Neural cell (in vitro differentiated cells): Measurements from ENCODE around the gene SLX4. TPM values are rescaled to one million over a fixed set of nuclear protein-coding genes. Genes with fewer than 3 reads are reported as not detected.

Source experiments
- H2AFZ ChIP-seq: fragments of 200-600, 300-800 bp; sonication (generic), shearing (Covaris generic); 2 replicates; pipeline ENCODE4 v1.6.0; 2014; ENCODE audit warnings: low read depth, mild to moderate bottlenecking, antibody characterized with exemption, low read length, moderate library complexity
- H3F3A ChIP-seq: fragments of 200-600 bp; shearing (Covaris generic); 2 replicates; pipeline ENCODE4 v1.6.1; 2016; ENCODE audit warnings: mild to moderate bottlenecking, moderate library complexity, mixed read lengths, antibody characterized with exemption, low read length; ENCODE audit not compliant: insufficient read depth, poor library complexity, severe bottlenecking
- H3K27ac ChIP-seq: fragments of 200-600, 300-800 bp; sonication (generic), shearing (Covaris generic); 2 replicates; pipeline ENCODE4 v1.5.1; 2014; ENCODE audit warnings: mild to moderate bottlenecking, low read length, moderate library complexity
- H3K27me3 ChIP-seq: fragments of 300-800, 200-600 bp; sonication (generic), shearing (Covaris generic); 2 replicates; pipeline ENCODE4 v1.6.0; 2014; ENCODE audit warnings: mild to moderate bottlenecking, low read depth, low read length, moderate library complexity; ENCODE audit not compliant: insufficient read depth
- H3K36me3 ChIP-seq: fragments of 300-800, 200-600 bp; sonication (generic), shearing (Covaris generic); 2 replicates; pipeline ENCODE4 v1.5.1; 2014; ENCODE audit warnings: mild to moderate bottlenecking, antibody characterized with exemption, low read length, moderate library complexity; ENCODE audit not compliant: insufficient read depth
- H3K4me2 ChIP-seq: fragments of 300-800, 200-600 bp; sonication (generic), shearing (Covaris generic); 2 replicates; pipeline ENCODE4 v1.6.0; 2014; ENCODE audit warnings: mild to moderate bottlenecking, low read length
- H3K4me3 ChIP-seq: fragments of 300-800, 200-600 bp; sonication (generic), shearing (Covaris generic); 2 replicates; pipeline ENCODE4 v1.5.1; 2014; ENCODE audit warnings: mild to moderate bottlenecking, low read length, moderate library complexity
- H3K79me2 ChIP-seq: fragments of 200-600 bp; shearing (Covaris generic); replicated peaks from 2 replicates; pipeline ENCODE4 v1.6.0; 2014; ENCODE audit warnings: mild to moderate bottlenecking, low read length, moderate library complexity; ENCODE audit not compliant: insufficient read depth
- H3K9ac ChIP-seq: fragments of 300-800, 200-600 bp; sonication (generic), shearing (Covaris generic); 2 replicates; pipeline ENCODE4 v1.6.1; 2016; ENCODE audit warnings: mild to moderate bottlenecking, low read length, mixed read lengths
- H3K9me2 ChIP-seq: fragments of 200-600 bp; shearing (Covaris generic); 2 replicates; pipeline ENCODE4 v1.6.1; 2016; ENCODE audit warnings: mild to moderate bottlenecking, low read length, mixed read lengths; ENCODE audit not compliant: insufficient read depth
- H3K9me3 ChIP-seq: fragments of 200-600, 300-800 bp; sonication (generic), shearing (Covaris generic); 2 replicates; pipeline ENCODE4 v1.6.1; 2016; ENCODE audit warnings: mild to moderate bottlenecking, mixed run types, low read length, moderate library complexity, mixed read lengths
- H4K20me1 ChIP-seq: fragments of 200-600 bp; shearing (Covaris generic); 2 replicates; pipeline ENCODE4 v1.6.1; 2016; ENCODE audit warnings: mild to moderate bottlenecking, mixed run types; ENCODE audit not compliant: insufficient read depth
- CTCF ChIP-seq: fragments of 450-650 bp; IDR thresholded peaks from 2 replicates; pipeline ENCODE4 v1.5.1; 2014; ENCODE audit warnings: antibody characterized with exemption, mild to moderate bottlenecking, moderate library complexity; ENCODE audit not compliant: poor library complexity, severe bottlenecking
- EP300 ChIP-seq: fragments of 450-650 bp; conservative IDR thresholded peaks from 2 replicates; pipeline ENCODE4 v1.6.1; 2014; ENCODE audit warnings: antibody characterized with exemption, mild to moderate bottlenecking, moderate library complexity; ENCODE audit not compliant: poor library complexity, severe bottlenecking
- EZH2 ChIP-seq: fragments of 200-600, 300-800 bp; shearing (Covaris generic), sonication (generic); IDR thresholded peaks from 2 replicates; pipeline ENCODE4 v1.6.1; 2014; ENCODE audit warnings: antibody characterized with exemption, low read length, borderline replicate concordance, mild to moderate bottlenecking; ENCODE audit not compliant: insufficient read depth, poor library complexity, severe bottlenecking
- MXI1 ChIP-seq: fragments of 450-650 bp; conservative IDR thresholded peaks from 2 replicates; pipeline ENCODE4 v1.6.1; 2014; ENCODE audit warnings: antibody characterized with exemption, mild to moderate bottlenecking; ENCODE audit not compliant: poor library complexity, severe bottlenecking
- POLR2AphosphoS5 ChIP-seq: IDR thresholded peaks from 2 replicates; pipeline ENCODE4 v1.6.1; 2012
- RAD21 ChIP-seq: fragments of 450-650 bp; conservative IDR thresholded peaks from 2 replicates; pipeline ENCODE4 v1.6.1; 2014; ENCODE audit warnings: antibody characterized with exemption, mild to moderate bottlenecking, moderate library complexity
- REST ChIP-seq: IDR thresholded peaks from 2 replicates; pipeline ENCODE4 v1.6.1; 2012; ENCODE audit warnings: borderline replicate concordance
- SMC3 ChIP-seq: fragments of 450-650 bp; conservative IDR thresholded peaks from 2 replicates; pipeline ENCODE4 v1.6.1; 2014; ENCODE audit warnings: antibody characterized with exemption, mild to moderate bottlenecking, moderate library complexity; ENCODE audit not compliant: poor library complexity
- TAF1 ChIP-seq: IDR thresholded peaks from 2 replicates; pipeline ENCODE4 v1.6.1; 2012; ENCODE audit warnings: low read depth
- polyA plus RNA-seq: library from polyadenylated mRNA; depleted of rRNA; stranded (reverse); fragments of >200 nt; gene quantifications from 2 replicates; pipeline ENCODE4 v1.2.3, GENCODE V29; 2014

The SLX4 gene
- polyA plus RNA-seq, 1 donor from 2014 or later: 2.9 TPM

DNA sequence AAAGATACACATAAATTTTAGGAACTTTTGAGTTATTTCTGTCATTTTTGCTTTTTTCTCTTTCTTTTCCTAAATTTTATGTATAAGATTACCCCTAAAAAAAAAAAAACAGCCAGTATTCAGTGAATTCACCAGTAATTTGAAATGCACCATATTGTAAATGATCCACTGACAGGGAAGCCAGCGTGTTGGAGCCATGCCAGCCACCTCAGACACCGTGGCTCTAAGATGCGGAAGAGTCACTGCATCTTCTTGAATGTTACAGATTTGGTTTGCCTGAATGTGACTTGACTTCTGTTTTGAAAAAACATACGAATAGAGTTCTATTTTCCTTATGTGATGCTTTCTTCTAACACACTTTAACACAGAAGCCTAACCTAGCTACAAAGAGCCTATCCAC is 73.2 kb downstream of the SLX4 start:
- Histone ChIP-seq H3K4me2 (no peak overlapping the region), H3K79me2 (no peaks in the 10 kb centered on the region), H3K27ac (no peak overlapping the region), H3K4me3 (no peak overlapping the region), H3F3A (no peaks in the 10 kb centered on the region), H3K9me3 (no peaks in the 10 kb centered on the region), H2AFZ (no peak overlapping the region), H3K9ac (no peak overlapping the region), H3K36me3 (no peaks in the 10 kb centered on the region), H3K9me2 (no peaks in the 10 kb centered on the region), H4K20me1 (no peaks in the 10 kb centered on the region), H3K27me3 (no peaks in the 10 kb centered on the region)
- TF ChIP-seq POLR2AphosphoS5: no peak
- TF ChIP-seq RAD21: no peak
- no peak for TF ChIP-seq SMC3
- no peak for TF ChIP-seq CTCF
- no peak for TF ChIP-seq REST
- TF ChIP-seq EZH2: no peak

GRCh38 chr16:3536851-3537250 is 74.6 kb downstream of the SLX4 start:
- H3K9me2 ChIP-seq: no peaks in the 10 kb centered on the region
- TF ChIP-seq EZH2: no peak
- TF ChIP-seq TAF1: no peak
- no peak for TF ChIP-seq EP300
- TF ChIP-seq POLR2AphosphoS5: no peak
- no peak for TF ChIP-seq CTCF
- TF ChIP-seq MXI1: no peak
- TF ChIP-seq RAD21: no peak
- TF ChIP-seq SMC3: no peak
- TF ChIP-seq REST: no peak
- no peak overlapping the region for H3K4me2 ChIP-seq
- no peak overlapping the region for H3K27ac ChIP-seq
- no peak overlapping the region for H2AFZ ChIP-seq
- H3K79me2 ChIP-seq: no peaks in the 10 kb centered on the region
- H3K9me3 ChIP-seq: no peaks in the 10 kb centered on the region
- no peak overlapping the region for H3K4me3 ChIP-seq
- H3K9ac ChIP-seq: no peak overlapping the region
- H3K27me3 ChIP-seq: no peaks in the 10 kb centered on the region
- no peaks in the 10 kb centered on the region for H3F3A ChIP-seq
- no peaks in the 10 kb centered on the region for H3K36me3 ChIP-seq
- H4K20me1 ChIP-seq: no peaks in the 10 kb centered on the region
